Immature natural killer cell (primary cell): ENCODE data around the gene PITPNC1. TPM values are rescaled to one million over a fixed set of nuclear protein-coding genes. Genes with fewer than 3 reads are reported as not detected.
"Not testable (repeated sequence)": the region's sequence is repeated elsewhere in the genome, so short reads cannot be mapped to it uniquely, and the experiment has no call there.

Experiments used
- DNase-seq, 3 donors: peaks; one replicate each; pipeline ENCODE4 v3.0.0; 2022; ENCODE audit warnings: mixed read lengths in 1 of 3
- H3K27ac Mint-ChIP-seq, 6 donors: one replicate each; pipeline ENCODE4 v1.8.0; 2020; ENCODE audit warnings: mixed read lengths in 6 of 6, mild to moderate bottlenecking in 5 of 6, inconsistent platforms in 4 of 6, moderate library complexity in 3 of 6
- H3K27me3 Mint-ChIP-seq, 3 donors: one replicate each; pipeline ENCODE4 v1.8.0; 2020 to 2021; ENCODE audit warnings: low read depth in 3 of 3, mild to moderate bottlenecking in 3 of 3, mixed read lengths in 3 of 3, moderate library complexity in 3 of 3, inconsistent platforms in 1 of 3
- H3K36me3 Mint-ChIP-seq, 3 donors: one replicate each; pipeline ENCODE4 v1.8.0; 2020; ENCODE audit warnings: mixed read lengths in 3 of 3, inconsistent platforms in 2 of 3, mild to moderate bottlenecking in 2 of 3
- H3K4me1 Mint-ChIP-seq, 2 donors: one replicate each; pipeline ENCODE4 v1.8.0; 2020; ENCODE audit warnings: inconsistent platforms in 2 of 2, mild to moderate bottlenecking in 2 of 2, mixed read lengths in 2 of 2, moderate library complexity in 1 of 2
- H3K4me3 Mint-ChIP-seq, 5 donors: one replicate each; pipeline ENCODE4 v1.8.0; 2020; ENCODE audit warnings: mild to moderate bottlenecking in 5 of 5, mixed read lengths in 5 of 5, inconsistent platforms in 3 of 5, moderate library complexity in 3 of 5
- H3K9me3 Mint-ChIP-seq, 6 donors: one replicate each; pipeline ENCODE4 v1.8.0; 2020; ENCODE audit warnings: mild to moderate bottlenecking in 6 of 6, mixed read lengths in 6 of 6, inconsistent platforms in 4 of 6, moderate library complexity in 3 of 6
- polyA plus RNA-seq, 3 donors: library from polyadenylated mRNA; unstranded; fragments of 300-500 nt; fragmentation: Illumina TruSeq; gene quantifications; one replicate each; pipeline ENCODE4 v1.2.3, GENCODE V29; 2021

The PITPNC1 gene
- polyA plus RNA-seq, 3 donors from 2014 or later = 119 to 155 (median 150) TPM

DNA sequence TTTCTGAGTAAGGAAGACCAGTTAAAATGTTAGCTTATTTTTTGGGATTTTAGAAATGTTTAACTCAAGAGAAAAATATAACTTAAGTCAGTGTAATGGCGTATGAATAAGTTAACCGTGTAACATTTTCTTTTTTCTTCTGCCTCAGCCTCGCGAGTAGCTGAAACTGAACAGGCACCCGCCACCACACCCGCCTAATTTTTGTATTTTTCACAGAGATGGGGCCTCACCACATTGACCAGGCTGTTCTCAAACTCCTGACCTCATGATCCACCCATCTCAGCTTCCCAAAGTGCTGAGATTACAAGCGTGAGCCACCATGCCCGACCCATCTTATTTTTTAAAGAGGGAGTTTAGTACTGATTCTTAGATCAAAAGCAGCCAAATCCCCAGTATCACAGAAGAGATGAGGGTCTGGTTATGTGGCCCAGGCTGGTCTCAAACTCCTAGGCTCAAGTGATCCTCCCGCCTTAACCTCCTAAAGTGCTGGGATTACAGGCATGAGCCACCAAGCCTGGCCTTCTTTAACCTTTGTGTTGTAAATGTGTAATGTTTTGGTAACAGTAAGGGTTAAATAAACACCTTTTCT is 16.8 kb downstream of the PITPNC1 start:
- Mint-ChIP-seq H3K4me1 (peaks cover 78 to 85% of the 10 kb centered on the region in 2 donors), H3K27ac (peak overlapping the region; percentile 92 to 100 (median 98)), H3K9me3 (no peaks in the 10 kb centered on the region), H3K36me3 (peaks cover 6 to 28% (median 8%) of the 10 kb centered on the region in 3 donors), H3K4me3 (peak overlapping the region; percentile 68 to 97 (median 80)), H3K27me3 (peaks cover 4 to 21% (median 17%) of the 10 kb centered on the region in 3 donors)
- DNase-seq = peak; percentile 48 to 62 (median 52)

DNA sequence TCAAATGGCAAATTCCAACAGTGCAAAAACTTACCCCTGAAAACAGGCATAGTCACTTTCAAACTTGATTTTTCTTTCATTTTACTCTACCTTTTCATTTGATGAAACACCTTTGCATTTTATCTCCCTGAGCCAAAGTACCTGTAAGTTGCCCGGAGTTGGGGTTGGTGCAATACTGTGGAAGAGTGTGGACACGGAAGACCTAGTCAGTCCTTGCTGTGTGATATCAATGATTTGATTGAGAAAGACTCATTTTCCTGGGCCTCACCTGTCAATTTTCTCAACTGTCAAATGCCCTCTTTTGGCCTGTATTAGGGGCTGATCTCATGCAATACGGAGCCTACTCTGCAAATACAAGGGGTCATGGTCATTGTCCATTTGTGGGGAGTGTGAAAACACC is 22.6 kb downstream of the PITPNC1 start:
- no peaks in the 10 kb centered on the region for H3K9me3 Mint-ChIP-seq
- no peak for DNase-seq
- H3K27me3 Mint-ChIP-seq = peaks cover 0 to 8% (median 6%) of the 10 kb centered on the region in 3 donors
- peaks cover 10 to 22% (median 14%) of the 10 kb centered on the region in 3 donors for H3K36me3 Mint-ChIP-seq
- peaks cover 78 to 85% of the 10 kb centered on the region in 2 donors for H3K4me1 Mint-ChIP-seq
- H3K27ac Mint-ChIP-seq = peak overlapping the region; percentile 73 to 98 (median 94)
- H3K4me3 Mint-ChIP-seq = peak overlapping the region in 3 of 5 donors; percentile 54 to 73 (median 72)

DNA sequence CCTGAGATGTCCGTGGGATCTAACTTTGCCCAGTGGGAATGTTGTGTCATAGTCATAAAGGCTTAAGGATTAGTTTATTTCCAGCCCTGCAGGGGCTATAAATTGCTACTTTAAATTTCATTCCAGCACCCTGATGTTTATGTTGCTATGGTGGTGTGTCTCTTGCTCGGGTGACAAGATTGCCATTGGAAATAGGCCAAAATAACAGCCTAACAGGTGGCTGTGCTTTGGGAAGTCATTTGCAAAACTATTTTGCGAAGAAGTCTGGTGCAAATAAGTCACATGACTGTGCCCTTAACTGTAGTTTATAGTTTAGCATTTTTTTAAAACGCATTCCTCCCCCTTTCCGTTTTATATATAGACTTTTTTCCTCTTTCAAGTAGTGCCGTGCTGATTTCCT is 23.1 kb downstream of the PITPNC1 start:
- H3K27me3 Mint-ChIP-seq = peaks cover 0 to 8% (median 6%) of the 10 kb centered on the region in 3 donors
- H3K27ac Mint-ChIP-seq = peak overlapping the region; percentile 73 to 98 (median 94)
- no peaks in the 10 kb centered on the region for H3K9me3 Mint-ChIP-seq
- peaks cover 10 to 18% (median 14%) of the 10 kb centered on the region in 3 donors for H3K36me3 Mint-ChIP-seq
- DNase-seq = peak in 1 of 3 donors; percentile 42
- peak overlapping the region; percentile 12 to 73 (median 54) for H3K4me3 Mint-ChIP-seq
- H3K4me1 Mint-ChIP-seq = peaks cover 78 to 83% of the 10 kb centered on the region in 2 donors

DNA sequence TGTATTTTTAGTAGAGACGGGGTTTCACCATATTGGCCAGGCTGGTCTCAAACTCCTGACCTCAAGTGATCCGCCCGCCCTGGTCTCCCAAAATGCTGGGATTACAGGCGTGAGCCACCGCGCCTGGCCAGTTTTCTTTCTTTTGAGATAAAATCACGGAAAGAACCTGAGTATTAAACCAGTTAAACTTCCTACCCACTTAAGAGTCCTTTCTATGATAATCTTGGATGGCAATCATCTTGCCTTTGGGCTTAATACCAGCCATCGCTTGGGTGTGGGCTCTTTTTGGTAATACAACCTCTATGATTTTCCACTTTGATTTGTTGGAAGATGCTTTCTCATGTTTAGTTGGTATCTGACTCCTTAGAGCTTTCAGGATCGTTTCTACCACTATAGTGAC is 24.0 kb downstream of the PITPNC1 start:
- Mint-ChIP-seq H3K27me3 (peaks cover 0 to 8% (median 6%) of the 10 kb centered on the region in 3 donors), H3K4me3 (peak overlapping the region; percentile 14 to 86 (median 71)), H3K4me1 (peaks cover 75 to 82% of the 10 kb centered on the region in 2 donors), H3K27ac (peak overlapping the region; percentile 95 to 99 (median 98)), H3K9me3 (no peaks in the 10 kb centered on the region), H3K36me3 (peaks cover 14 to 18% (median 14%) of the 10 kb centered on the region in 3 donors)
- no peak for DNase-seq

DNA sequence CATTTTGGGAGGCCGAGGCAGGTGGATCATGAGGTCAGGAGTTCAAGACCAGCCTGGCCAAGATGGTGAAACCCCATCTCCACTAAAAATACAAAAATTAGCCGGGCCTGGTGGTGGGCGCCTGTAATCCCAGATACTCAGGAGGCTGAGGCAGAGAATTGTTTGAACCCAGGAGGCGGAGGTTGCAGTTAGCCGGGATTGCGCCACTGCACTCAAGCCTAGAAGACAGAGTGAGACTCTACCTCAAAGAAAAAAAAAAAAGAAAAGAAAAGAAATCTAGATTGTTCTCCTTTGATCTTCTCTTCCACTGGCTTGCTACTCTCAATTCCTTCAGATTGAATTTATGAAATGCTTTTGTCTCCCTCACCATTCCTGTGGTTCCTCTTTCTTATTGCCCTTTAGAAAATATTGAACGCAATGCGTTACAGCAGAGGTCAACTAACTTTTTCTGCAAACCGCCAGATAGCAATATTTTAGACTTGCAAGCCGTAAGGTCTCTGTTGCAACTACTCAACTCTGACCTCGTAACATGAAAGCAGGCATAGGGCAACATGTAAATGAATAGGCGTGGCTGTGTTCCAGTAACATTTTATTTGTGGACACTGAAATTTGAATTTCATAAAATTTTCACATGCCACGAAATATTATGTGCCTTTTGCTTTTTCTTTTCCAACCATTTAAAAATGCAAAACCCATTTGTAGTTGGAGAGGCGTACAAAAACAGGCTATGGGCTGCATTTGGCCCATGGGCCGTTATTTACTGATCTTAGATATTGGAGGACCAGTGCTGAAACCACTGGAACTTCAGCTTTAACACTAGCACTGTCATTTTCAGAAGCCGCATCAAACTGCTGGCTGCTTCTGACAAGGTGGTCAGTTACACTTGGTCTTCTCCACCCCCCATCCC is 24.8 kb downstream of the PITPNC1 start:
- H3K36me3 Mint-ChIP-seq = peaks cover 14 to 18% (median 16%) of the 10 kb centered on the region in 3 donors
- peak overlapping the region; percentile 95 to 99 (median 98) for H3K27ac Mint-ChIP-seq
- no peaks in the 10 kb centered on the region for H3K9me3 Mint-ChIP-seq
- peaks cover 0 to 8% (median 6%) of the 10 kb centered on the region in 3 donors for H3K27me3 Mint-ChIP-seq
- peaks cover 77 to 89% of the 10 kb centered on the region in 2 donors for H3K4me1 Mint-ChIP-seq
- peak overlapping the region; percentile 71 to 86 (median 76) for H3K4me3 Mint-ChIP-seq
- DNase-seq = no peak

DNA sequence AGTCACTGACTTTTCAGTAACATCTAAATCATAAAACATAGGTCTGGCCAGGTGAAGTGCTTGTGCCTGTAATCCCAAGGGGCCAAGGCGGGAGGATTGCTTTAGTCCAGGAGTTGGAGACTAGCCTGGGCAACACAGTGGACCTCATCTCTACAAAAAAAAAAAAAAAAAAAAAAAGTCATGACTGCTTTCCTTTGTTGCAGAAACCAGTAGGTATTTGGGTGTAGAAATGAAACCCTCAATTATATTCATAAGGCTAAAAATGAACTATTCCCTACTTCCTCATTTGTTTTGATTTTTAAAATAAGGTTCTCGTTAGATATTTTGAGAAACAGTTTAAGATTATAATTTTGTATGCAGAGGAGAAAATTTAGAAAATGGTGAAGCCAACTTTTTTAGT is 26.0 kb downstream of the PITPNC1 start:
- DNase-seq = no peak
- H3K27ac Mint-ChIP-seq = peak overlapping the region; percentile 95 to 99 (median 98)
- peaks cover 0 to 15% (median 11%) of the 10 kb centered on the region in 3 donors for H3K27me3 Mint-ChIP-seq
- peaks cover 13 to 16% (median 15%) of the 10 kb centered on the region in 3 donors for H3K36me3 Mint-ChIP-seq
- H3K4me3 Mint-ChIP-seq = peak overlapping the region; percentile 71 to 86 (median 76)
- H3K4me1 Mint-ChIP-seq = peaks cover 83 to 92% of the 10 kb centered on the region in 2 donors
- H3K9me3 Mint-ChIP-seq = no peaks in the 10 kb centered on the region

DNA sequence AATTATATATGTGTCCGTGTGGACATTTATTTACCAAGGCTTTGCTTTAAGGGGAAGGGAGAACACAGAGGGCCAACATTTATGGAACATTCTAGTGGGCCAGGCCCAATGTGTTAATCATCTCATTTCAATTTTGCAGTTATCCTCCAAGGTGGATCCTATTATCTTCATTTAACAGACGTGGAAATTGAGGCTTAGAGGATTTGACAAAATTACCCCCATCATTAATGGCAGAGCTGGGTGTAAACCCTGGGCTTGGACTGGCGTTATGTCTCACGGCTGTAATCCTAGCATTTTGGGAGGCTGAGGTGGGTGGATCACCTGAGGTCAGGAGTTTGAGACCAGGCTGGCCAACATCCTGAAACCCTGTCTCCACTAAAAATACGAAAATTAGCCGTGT is 26.4 kb downstream of the PITPNC1 start:
- Mint-ChIP-seq H3K27me3 (peaks cover under 1 to 15% (median 8%) of the 10 kb centered on the region in 3 donors), H3K4me3 (peak overlapping the region in 4 of 5 donors; percentile 42 to 86 (median 78))

DNA sequence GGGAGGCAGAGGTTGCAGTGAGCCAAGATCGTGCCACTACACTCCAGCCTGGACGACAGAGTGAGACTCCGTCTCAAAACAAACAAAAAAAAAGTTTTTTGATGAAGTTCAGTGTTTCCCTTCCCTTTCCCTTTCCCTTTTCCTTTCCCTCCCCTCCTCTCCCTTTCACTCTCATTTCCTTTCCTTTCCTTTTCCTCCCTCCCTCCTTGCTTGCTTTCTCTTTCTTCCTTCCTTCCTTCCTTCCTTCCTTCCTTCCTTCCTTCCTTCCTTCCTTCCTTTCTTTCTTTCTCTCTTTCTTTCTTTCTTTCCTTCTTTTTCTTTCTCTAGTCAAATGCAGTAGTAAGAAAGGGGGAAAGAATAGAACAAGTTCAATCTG is 31.4 kb downstream of the PITPNC1 start:
- not testable (repeated sequence) for DNase-seq, H3K9me3 Mint-ChIP-seq, H3K36me3 Mint-ChIP-seq
- Mint-ChIP-seq H3K27ac (peak overlapping the region; percentile 95 to 99 (median 98)), H3K4me3 (peak overlapping the region; percentile 62 to 82 (median 76)), H3K27me3 (peaks cover 2 to 11% (median 7%) of the 10 kb centered on the region in 3 donors), H3K4me1 (peaks cover 82 to 91% of the 10 kb centered on the region in 2 donors)

More for the DNA sequence above, 26.4 kb downstream of the PITPNC1 start:
- no peaks in the 10 kb centered on the region for H3K9me3 Mint-ChIP-seq
- H3K4me1 Mint-ChIP-seq = peaks cover 83 to 92% of the 10 kb centered on the region in 2 donors
- no peak for DNase-seq
- H3K36me3 Mint-ChIP-seq = peaks cover 9 to 12% (median 11%) of the 10 kb centered on the region in 3 donors
- H3K27ac Mint-ChIP-seq = peak overlapping the region; percentile 95 to 99 (median 98)

DNA sequence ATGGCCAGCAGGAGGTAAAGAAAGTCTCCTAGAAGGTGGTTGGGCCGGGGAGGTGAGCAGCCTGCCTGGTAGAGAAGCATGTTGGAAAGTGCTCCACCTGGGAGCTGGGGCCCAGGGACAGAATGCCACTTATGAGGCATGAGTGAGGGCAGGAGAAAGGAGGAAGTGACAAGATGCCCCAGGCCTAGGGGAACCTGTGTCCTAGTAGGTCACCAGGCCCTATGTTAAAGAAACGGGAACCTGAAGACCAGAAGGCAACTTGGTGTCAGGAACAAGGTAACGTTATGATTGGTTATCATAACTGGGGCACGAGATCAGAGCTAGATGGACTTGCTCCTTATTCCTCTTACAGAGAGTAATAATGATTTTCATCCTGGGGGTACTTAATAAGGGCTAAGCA is 34.3 kb downstream of the PITPNC1 start:
- no peak overlapping the region for H3K4me3 Mint-ChIP-seq
- peak overlapping the region; percentile 79 to 93 (median 85) for H3K27ac Mint-ChIP-seq
- H3K27me3 Mint-ChIP-seq = peaks cover 2 to 11% (median 7%) of the 10 kb centered on the region in 3 donors
- no peak for DNase-seq
- H3K9me3 Mint-ChIP-seq = no peaks in the 10 kb centered on the region
- peaks cover 0 to 4% (median 3%) of the 10 kb centered on the region in 3 donors for H3K36me3 Mint-ChIP-seq
- peaks cover 80 to 92% of the 10 kb centered on the region in 2 donors for H3K4me1 Mint-ChIP-seq

DNA sequence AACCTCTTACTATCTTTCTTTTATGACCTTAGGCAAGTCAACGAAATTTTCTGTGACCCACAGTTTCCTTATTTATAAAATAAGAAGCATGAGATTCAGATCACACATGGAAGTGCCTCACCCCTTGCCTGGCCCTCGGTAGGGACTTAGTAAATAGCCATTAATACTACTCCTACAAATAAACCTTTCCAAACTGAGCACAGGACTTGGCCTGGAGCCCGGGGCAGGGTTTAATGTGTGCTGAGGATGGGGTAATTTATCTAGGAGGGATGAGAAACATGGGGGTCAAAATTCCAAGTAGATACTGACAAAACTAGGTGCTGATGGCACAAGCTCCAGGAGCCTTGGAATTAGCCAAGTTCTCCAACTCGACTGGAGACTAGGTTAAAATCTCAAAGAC is 35.0 kb downstream of the PITPNC1 start:
- Mint-ChIP-seq H3K4me1 (peaks cover 80 to 86% of the 10 kb centered on the region in 2 donors), H3K27me3 (peaks cover 2 to 9% (median 7%) of the 10 kb centered on the region in 3 donors), H3K27ac (peak overlapping the region; percentile 79 to 93 (median 85)), H3K9me3 (no peaks in the 10 kb centered on the region), H3K36me3 (peaks cover 0 to 4% (median 3%) of the 10 kb centered on the region in 3 donors), H3K4me3 (no peak overlapping the region)
- DNase-seq = no peak

DNA sequence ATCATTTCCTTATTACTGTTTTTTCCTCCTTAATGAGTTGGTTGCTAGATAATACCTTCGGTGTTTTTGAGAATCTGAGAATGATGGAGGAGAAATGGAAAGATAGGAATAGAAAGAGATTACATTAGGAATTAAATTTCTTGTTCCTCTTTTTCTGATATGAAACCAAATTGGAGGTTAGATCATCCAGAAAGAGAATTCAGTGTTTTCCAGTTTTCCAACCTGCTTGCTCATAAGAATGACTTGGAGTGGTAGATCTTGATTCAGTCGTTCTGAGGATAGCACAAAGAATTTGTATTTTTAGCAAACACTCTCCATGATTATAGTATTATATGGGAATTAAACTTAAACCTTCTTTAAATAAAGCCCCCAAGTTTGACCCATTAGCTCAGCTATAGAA is 35.9 kb downstream of the PITPNC1 start:
- Mint-ChIP-seq H3K36me3 (peaks cover 0 to 4% (median 3%) of the 10 kb centered on the region in 3 donors), H3K27ac (peak overlapping the region; percentile 54 to 93 (median 80)), H3K4me3 (no peak overlapping the region), H3K4me1 (peaks cover 78% of the 10 kb centered on the region in 2 donors), H3K27me3 (peaks cover 2 to 3% (median 2%) of the 10 kb centered on the region in 3 donors), H3K9me3 (no peaks in the 10 kb centered on the region)
- DNase-seq = no peak

DNA sequence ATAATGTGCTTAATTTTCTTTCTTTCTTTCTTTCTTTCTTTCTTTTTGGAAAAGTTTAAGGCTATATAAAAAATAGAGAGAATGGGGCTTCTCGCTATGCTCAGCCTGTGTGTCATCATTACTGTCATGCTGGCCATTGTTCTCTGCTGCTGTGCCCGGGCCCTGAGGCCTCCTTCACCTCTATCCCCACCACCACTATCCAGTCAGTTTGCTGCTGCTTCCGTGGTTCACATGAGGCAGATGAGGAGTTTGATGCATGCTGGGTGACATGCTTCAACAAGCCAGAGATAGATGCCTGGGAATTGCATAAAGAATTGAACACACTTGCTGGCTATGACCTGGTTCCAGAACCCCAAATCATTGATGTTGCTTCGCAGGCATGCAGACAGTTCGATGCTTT is 36.3 kb downstream of the PITPNC1 start:
- peak overlapping the region; percentile 54 to 93 (median 80) for H3K27ac Mint-ChIP-seq
- no peak for DNase-seq
- H3K4me1 Mint-ChIP-seq = peaks cover 78% of the 10 kb centered on the region in 2 donors
- peaks cover 0 to 4% (median 3%) of the 10 kb centered on the region in 3 donors for H3K36me3 Mint-ChIP-seq
- H3K4me3 Mint-ChIP-seq = no peak overlapping the region
- no peaks in the 10 kb centered on the region for H3K9me3 Mint-ChIP-seq
- peaks cover 2 to 3% (median 2%) of the 10 kb centered on the region in 3 donors for H3K27me3 Mint-ChIP-seq

DNA sequence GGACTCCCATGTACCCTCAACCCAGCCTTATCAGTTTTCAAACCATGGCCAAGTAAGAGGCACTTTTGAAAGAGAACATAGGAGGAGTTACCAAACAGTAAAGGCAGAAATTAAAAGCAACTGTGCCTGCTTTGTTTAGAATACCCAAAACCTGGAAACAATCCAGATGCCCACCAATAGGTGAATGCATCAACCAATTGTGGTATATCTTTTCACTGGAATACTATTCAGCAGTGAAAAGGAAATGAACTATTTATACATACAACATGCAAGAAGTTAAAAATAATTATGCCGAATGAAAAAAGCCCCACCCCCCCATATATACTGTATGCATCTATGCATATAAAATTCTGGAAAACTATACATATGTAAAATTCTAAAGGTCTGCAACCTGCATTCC is 37.0 kb downstream of the PITPNC1 start:
- H3K27ac Mint-ChIP-seq = peak overlapping the region in 3 of 6 donors; percentile 65 to 82 (median 77)
- DNase-seq = no peak
- no peak overlapping the region for H3K4me3 Mint-ChIP-seq
- H3K4me1 Mint-ChIP-seq = peaks cover 78% of the 10 kb centered on the region in 2 donors
- peaks cover 0 to 4% (median 3%) of the 10 kb centered on the region in 3 donors for H3K36me3 Mint-ChIP-seq
- H3K27me3 Mint-ChIP-seq = no peaks in the 10 kb centered on the region
- H3K9me3 Mint-ChIP-seq = no peaks in the 10 kb centered on the region
